Suppressor macrophage treated with lipopolysaccharide for 4 hours (primary cell): ENCODE measurements around the gene CRELD2.

Source experiments
- DNase-seq: peaks from one replicate; pipeline ENCODE4 v3.0.0-alpha.2; 2020

The CRELD2 gene

DNA sequence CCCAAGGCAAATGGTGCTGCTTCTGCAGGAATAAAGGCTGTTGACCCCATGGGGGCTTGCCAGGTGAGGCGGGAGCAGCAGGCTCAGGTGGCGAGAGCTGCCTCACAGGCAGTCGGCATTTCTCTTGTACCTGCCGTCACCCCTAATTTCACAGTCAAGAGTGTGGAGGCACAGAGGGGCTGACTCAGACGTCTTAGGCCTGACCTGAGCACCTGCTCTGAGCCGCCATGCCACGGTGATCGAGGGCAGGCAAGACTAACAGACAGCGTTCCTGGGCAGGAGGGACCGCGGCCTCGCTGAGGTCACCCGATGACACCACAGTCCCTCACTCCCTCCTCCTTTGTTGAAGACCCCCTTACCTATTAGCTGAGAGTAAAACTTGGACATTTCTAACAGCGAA, 5.4 kb upstream of the CRELD2 start:
- no peak for DNase-seq

GRCh38 chr22:49913446-49913845, 5.0 kb upstream of the CRELD2 start:
- DNase-seq, result no peak

- DNase-seq, result no peak
Measured at GRCh38 chr22:49914256-49914655, 4.2 kb upstream of the CRELD2 start.

- no peak for DNase-seq
Measured at GRCh38 chr22:49915610-49916009, 2.8 kb upstream of the CRELD2 start.

DNA sequence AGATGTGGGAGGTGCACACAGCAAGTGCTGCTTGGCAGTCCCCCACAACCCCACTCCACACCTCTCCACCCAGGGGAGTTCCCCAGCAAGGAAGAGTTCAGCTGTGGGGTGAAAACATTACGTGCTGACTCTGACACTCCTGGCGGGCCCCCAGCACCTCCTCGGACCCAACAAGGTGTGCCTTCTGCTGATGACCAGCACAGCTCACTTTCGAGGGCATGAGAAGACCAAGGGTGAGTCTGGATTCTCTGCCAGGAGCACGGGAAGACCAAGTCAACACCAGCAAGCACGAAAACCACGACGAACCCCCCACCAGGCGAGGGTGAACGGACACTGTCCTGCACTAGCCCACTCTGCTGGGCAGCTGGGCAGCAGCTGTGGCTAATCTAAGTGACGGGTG, 1.6 kb upstream of the CRELD2 start:
- no peak for DNase-seq

GRCh38 chr22:49918911-49919881, 762 bp downstream of the CRELD2 start:
- DNase-seq, result no peak

DNA sequence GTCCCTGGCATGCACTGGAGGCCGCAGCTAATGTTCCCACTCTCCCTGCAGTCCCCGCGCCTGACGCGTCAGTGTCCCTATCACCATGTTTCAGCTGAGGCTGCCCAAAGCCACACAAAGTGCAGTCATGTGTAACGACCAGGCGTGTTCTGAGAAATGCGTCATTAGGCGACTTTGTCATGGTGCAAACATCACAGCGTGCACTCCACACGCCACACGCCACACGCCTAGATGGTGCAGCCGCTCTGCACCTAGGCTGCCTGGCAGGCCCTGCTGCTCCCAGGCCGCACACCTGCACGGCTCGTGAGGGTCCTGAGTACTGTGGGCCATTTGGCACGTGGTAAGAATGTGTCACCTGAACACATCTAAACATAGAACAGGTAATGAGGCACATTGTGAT, 2.4 kb downstream of the CRELD2 start:
- no peak for DNase-seq

DNA sequence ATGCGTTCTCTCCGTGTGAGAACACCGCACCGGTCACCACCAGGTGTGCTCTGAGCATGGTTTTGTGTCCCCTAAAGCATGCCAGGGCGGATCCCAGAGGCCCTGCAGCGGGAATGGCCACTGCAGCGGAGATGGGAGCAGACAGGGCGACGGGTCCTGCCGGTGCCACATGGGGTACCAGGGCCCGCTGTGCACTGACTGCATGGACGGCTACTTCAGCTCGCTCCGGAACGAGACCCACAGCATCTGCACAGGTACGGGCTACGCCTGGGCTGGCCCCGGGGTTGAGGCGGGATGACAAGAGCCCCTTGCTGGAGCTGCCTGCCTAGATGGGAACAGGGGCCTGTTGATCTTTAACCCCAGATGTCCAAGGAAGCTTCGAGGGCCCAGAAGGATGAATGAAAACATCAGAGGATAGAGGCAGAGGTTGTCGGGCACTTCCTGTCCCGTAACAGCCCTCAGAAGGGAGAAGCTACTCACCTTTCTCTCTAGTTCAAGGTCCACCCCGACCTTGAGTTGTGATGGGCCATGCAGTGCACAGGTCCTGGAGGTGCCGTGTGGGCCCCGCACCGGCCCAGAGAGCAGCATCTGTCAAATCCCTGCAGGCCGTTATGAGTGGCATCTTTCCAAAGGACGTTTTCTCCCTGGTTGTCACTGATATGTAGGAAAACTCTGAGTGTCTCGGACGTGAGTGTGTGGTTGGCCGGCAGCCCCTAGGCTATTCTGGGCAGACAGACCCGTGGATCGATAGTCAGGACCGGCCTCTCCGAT, 3.3 kb downstream of the CRELD2 start:
- no peak for DNase-seq

DNA sequence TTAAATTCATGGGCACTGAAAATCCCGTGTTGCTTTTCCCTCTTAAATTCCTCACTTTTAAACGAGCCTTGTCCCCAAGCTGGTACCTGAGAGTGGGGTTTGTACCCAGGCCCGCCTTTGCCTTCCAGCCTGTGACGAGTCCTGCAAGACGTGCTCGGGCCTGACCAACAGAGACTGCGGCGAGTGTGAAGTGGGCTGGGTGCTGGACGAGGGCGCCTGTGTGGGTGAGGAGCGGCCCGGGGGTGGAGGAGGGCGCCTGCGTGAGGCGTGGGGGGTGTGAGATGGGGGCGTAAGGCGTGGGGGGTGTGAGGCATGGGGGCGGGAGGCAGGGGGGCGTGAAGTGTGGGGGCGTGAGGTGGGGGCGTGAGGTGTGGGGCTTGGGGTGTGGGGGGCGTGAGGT, 4.0 kb downstream of the CRELD2 start:
- no peak for DNase-seq

GRCh38 chr22:49922926-49923325, 4.5 kb downstream of the CRELD2 start:
- DNase-seq, result no peak

DNA sequence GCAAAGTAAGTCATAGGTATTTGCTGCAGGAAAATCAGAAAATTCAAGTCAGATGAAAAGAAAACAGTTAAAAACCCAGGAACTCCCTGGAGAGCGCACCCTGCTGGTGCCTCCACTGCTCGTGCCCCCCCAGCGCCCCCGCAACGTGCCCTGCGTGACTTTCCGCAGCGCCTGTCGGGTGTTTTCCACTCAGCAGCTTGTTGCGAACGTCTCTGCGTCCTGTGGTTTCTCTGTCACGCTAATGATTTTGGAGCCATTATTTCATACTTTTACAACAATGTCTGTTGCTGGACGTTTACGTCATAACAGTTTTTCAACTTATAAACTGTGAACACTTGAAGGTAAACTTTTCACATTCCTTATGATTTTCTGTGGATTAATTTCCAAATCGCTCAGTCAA, 5.0 kb downstream of the CRELD2 start:
- no peak for DNase-seq

DNA sequence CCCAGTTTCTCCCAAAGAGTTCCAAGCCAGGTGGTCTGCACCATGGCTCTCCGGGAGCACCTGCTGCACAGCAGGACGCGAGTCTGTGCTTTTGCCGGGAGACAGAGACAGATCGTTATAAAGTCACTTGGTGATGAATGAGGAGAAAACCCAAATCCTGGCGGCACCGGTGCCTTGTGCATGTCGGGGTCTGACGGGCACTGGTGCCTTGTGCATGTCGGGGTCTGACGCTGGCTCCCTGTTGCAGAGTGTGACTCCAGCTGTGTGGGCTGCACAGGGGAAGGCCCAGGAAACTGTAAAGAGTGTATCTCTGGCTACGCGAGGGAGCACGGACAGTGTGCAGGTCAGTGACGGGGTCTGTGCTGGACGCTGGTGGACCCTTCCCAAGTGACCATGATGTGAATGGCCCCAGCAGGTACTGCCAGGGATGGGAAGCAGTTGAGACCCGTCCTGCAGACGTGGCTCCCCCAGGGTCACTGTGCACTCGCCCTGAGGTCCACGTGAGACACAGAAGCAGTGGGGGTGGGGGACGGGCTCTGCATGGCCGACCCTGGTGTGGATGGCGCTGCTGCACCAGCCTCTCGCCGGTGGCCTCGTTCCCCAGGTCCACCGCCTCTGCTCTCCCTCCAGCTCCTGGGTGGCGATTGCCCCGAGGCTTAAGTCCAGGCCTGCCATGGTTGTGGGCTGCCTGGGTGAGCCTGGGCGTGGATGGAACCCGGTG, 5.8 kb downstream of the CRELD2 start:
- DNase-seq, result no peak

DNA sequence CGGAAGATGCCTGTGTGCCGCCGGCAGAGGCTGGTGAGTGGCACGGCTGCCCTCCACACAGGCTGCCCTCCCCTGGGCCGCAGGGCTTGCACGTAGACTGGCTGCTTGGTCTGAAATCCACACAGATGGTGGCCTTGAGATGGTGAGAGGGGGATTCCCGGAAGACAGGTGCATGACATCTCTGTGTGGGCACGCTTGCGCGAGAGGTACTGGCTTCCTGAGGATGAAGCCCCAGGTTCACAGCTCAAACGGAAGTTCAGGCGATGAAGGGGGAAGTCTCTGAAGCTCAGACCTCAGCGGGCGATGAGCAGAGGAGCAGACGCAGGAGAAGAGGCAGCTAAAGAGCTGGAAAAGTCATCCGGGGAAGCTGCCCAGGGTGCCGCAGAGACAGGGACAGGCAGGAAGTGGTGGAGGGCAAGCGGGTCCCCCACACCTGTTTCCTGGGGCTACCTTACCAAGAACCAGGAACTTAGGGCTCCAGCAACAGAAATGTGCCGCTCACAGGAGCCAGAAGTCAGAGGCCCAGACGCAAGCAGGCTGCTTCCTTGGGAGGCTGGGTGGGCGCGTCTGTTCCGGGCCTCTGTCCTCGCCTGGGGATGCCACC, 7.2 kb downstream of the CRELD2 start:
- no peak for DNase-seq

DNA sequence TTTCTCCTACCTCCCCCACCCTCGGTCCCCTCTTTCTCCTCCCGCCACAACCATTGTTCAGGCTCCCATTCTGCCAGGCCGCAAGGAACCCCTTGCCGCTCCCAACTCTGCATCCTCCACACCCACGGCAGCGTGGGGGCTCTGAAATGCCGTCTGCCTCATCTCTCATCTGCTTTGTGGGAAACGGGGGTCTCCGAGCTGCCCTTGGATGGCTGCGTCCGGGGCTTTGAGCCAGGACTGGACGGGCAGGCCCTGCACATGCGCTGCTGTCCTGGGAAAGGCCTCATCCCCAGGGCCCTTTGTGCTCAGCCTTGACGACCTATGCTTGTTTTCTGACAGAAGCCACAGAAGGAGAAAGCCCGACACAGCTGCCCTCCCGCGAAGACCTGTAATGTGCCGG, 8.5 kb downstream of the CRELD2 start:
- no peak for DNase-seq

DNA sequence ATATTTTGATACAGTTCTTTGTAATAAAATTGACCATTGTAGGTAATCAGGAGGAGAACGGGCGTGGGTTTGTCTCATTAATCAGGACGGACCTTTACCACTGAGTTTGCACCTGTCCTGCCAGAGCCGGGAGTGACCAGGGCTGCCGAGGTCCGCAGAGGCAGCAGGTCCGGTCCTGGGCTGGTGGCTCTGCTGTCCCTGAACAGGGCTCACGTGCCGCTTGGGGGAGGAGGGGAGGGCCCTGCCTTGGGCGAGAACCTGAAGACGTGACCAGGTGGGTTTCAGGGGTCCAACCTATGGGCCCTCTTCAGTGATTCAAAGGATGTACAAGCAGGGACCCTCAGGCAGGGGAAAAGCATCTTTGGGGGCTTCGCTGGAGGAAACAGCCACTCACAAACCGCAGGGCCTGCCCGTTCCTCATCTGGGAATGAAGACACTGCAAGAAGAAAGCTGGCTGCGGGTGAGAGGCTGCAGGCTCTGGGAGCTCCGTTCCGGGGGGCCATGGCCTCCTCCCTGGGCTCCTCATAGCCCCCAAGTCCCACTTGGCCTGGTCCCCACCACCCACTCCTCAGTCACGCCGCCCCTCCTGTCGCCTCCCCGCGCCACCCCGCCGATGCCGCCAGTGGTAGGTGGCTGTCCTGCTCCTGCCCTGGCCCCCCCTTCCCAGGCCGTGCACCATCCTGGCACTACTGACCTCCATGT, 9.2 kb downstream of the CRELD2 start:
- DNase-seq, result no peak

GRCh38 chr22:49928185-49928495, 9.7 kb downstream of the CRELD2 start:
- DNase-seq, result no peak

DNA sequence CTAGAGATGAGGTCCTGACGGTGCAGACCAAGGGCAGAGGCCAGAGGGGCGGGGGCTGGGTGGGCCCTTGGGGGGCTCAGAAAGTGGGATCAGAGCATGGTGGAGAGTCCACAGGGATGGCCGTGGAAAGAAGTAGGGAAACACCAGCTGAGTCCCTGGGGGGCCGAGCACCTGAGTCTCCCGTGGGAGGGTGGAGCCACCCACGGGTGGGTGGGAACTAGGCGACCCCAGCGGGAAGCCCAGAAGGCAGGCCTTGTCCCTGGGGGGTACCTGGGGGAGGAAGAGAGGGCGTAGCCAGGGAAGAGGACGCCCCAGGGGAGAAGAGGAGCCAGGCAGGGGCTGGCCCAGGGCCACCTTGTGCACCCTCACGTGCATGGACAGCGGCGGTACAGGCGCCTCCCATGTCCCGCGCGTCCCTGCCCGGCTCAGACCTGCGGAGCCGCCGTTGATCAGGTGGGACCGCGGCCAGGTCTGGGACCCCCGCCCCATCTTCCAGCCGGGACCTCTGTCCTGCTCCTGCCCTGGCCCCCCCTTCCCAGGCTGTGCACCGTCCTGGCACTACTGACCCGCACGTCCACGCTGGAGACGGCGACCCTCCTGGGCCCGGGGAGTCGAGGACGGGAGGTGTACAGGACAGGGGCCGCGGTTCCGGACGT, 10.2 kb downstream of the CRELD2 start:
- DNase-seq, result no peak

- DNase-seq, result peak; percentile 78
Measured at GRCh38 chr22:49929211-49929979, 11.0 kb downstream of the CRELD2 start.

DNA sequence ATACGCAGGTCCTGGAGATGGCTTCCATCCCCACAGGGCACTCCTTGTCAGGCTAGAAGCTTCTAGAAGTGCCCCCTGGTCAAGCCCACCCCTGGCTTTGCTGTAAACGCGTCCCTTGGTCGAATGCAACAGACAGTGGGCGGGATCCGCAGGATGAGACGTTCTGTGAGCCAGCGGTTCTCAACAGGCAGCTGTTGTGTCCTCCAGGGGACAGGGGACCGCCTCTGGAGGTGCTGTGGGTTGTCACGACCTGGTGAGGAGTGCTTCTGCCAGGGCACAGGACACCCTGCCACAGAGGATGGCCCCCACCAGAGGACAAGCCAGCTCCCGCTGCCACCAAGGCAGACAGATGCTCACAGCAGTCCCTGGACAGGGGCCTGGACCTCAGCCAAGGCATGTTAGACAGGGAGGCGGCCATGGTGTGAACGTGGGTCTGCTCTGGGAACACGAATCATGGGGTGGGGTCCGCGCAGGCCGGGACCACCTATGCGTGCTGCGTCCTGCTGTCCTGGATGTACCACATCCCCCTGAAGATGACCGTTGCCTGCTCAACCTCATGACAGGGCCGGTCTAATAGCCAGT, 11.7 kb downstream of the CRELD2 start:
- DNase-seq, result no peak

- peak; percentile 91 for DNase-seq
Measured at GRCh38 chr22:49930596-49931412, 12.4 kb downstream of the CRELD2 start.
